Neural progenitor cell (in vitro differentiated cells): ENCODE measurements around the gene CYB561. TPM values are rescaled to one million over a fixed set of nuclear protein-coding genes. Genes with fewer than 3 reads are reported as not detected.

ENCODE experiments used
- DNase-seq: peaks from one replicate; pipeline ENCODE4 v3.0.0-alpha.2; 2016; ENCODE audit warnings: low spot score
- H2AFZ ChIP-seq: fragments of 200-600 bp; sonication (generic); replicated peaks from 2 replicates; pipeline ENCODE4 v1.6.1; 2016; ENCODE audit warnings: antibody characterized with exemption
- H3F3A ChIP-seq: fragments of 200-600 bp; sonication (generic); 2 replicates; pipeline ENCODE4 v1.6.1; 2016; ENCODE audit warnings: antibody characterized with exemption, low read depth
- H3K27ac ChIP-seq: fragments of 200-600 bp; sonication (generic); 2 replicates; pipeline ENCODE4 v1.5.1; 2016; ENCODE audit warnings: mild to moderate bottlenecking
- H3K27me3 ChIP-seq: fragments of 200-600 bp; sonication (generic); 2 replicates; pipeline ENCODE4 v1.6.1; 2016; ENCODE audit warnings: mild to moderate bottlenecking, moderate library complexity
- H3K36me3 ChIP-seq: fragments of 200-600 bp; sonication (generic); 2 replicates; pipeline ENCODE4 v1.5.1; 2016
- H3K4me1 ChIP-seq: fragments of 200-600 bp; sonication (generic); 2 replicates; pipeline ENCODE4 v1.6.1; 2016; ENCODE audit warnings: mixed run types
- H3K4me2 ChIP-seq: fragments of 200-600 bp; sonication (generic); 2 replicates; pipeline ENCODE4 v1.6.1; 2016
- H3K4me3 ChIP-seq: fragments of 200-600 bp; sonication (generic); 2 replicates; pipeline ENCODE4 v1.5.1; 2016
- H3K79me2 ChIP-seq: fragments of 200-600 bp; sonication (generic); 2 replicates; pipeline ENCODE4 v1.6.1; 2016; ENCODE audit warnings: low read depth
- H3K9ac ChIP-seq: fragments of 200-600 bp; sonication (generic); 2 replicates; pipeline ENCODE4 v1.6.1; 2016
- H3K9me3 ChIP-seq: fragments of 200-600 bp; sonication (generic); 2 replicates; pipeline ENCODE4 v1.5.1; 2016; ENCODE audit warnings: low read depth
- H4K20me1 ChIP-seq: fragments of 200-600 bp; sonication (generic); 2 replicates; pipeline ENCODE4 v1.6.1; 2016; ENCODE audit warnings: low read depth
- H3K27ac Mint-ChIP-seq: 3 replicates; pipeline ENCODE4 v1.8.0; 2021; ENCODE audit warnings: mixed read lengths
- H3K27me3 Mint-ChIP-seq: 2 replicates; pipeline ENCODE4 v1.8.0; 2022; ENCODE audit warnings: low read depth, mild to moderate bottlenecking, inconsistent platforms, moderate library complexity, mixed read lengths; ENCODE audit not compliant: insufficient read depth
- H3K36me3 Mint-ChIP-seq: 3 replicates; pipeline ENCODE4 v1.8.0; 2021; ENCODE audit warnings: mixed read lengths
- H3K4me1 Mint-ChIP-seq: 3 replicates; pipeline ENCODE4 v1.8.0; 2021; ENCODE audit warnings: mixed read lengths
- H3K4me3 Mint-ChIP-seq: 3 replicates; pipeline ENCODE4 v1.8.0; 2021; ENCODE audit warnings: mild to moderate bottlenecking, moderate library complexity, mixed read lengths
- H3K9me3 Mint-ChIP-seq: 3 replicates; pipeline ENCODE4 v1.8.0; 2020; ENCODE audit warnings: mixed read lengths
- EZH2 ChIP-seq: fragments of 200-600 bp; sonication (generic); IDR thresholded peaks from 2 replicates; pipeline ENCODE4 v1.6.1; 2017; ENCODE audit warnings: antibody characterized with exemption, mild to moderate bottlenecking, moderate library complexity
- EZH2phosphoT487 ChIP-seq: fragments of 200-600 bp; sonication (generic); IDR thresholded peaks from 2 replicates; pipeline ENCODE4 v1.6.1; 2017; ENCODE audit warnings: antibody characterized with exemption
- small RNA-seq: library from RNA; depleted of rRNA; stranded (forward); fragments of <200 nt; gene quantifications from one replicate; pipeline ENCODE3, GENCODE V24; 2015
- total RNA-seq: library from RNA; depleted of rRNA; stranded (reverse); fragments of >200 nt; gene quantifications from 2 replicates; pipeline ENCODE4 v1.2.3, GENCODE V29; 2015; ENCODE audit warnings: low replicate concordance
- TF ChIP-seq, protein P1 (sequence below): fragments of 200-600 bp; sonication (generic); IDR thresholded peaks from 2 replicates; pipeline ENCODE4 v1.5.1; 2017; ENCODE audit warnings: antibody characterized with exemption, mild to moderate bottlenecking

Gene CYB561
- total RNA-seq, 1 donor from 2014 or later, result 4.2 TPM

DNA sequence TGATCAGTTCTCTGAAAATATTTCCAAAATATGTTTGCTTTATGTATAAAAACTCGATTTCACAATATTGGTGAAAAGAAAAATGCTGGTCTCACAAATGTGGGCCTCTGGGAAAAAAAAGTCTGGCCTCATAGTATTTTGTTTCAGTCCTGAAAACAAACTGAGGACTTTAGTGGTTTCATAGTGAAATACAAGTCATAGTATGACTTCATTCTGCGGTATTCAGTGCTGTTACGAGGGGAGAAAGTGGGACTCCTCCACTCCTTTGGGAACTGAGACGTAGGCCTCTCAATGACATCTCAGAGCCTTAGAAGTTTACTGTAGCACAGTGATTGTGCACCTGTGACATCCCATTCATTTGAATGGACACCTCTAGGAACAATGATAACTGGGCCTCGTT is 56.0 kb downstream of the CYB561 start:
- Histone ChIP-seq H3K4me2 (no peak overlapping the region), H3F3A (no peaks in the 10 kb centered on the region), H3K4me3 (no peak overlapping the region), H2AFZ (no peak overlapping the region), H3K79me2 (no peaks in the 10 kb centered on the region), H3K27me3 (no peaks in the 10 kb centered on the region), H3K4me1 (no peaks in the 10 kb centered on the region), H3K9me3 (no peaks in the 10 kb centered on the region), H3K9ac (no peak overlapping the region), H4K20me1 (no peaks in the 10 kb centered on the region), H3K36me3 (no peaks in the 10 kb centered on the region), H3K27ac (no peak overlapping the region)
- H3K9me3 Mint-ChIP-seq, result no peaks in the 10 kb centered on the region
- DNase-seq, result no peak
- H3K36me3 Mint-ChIP-seq, result peaks cover 23% of the 10 kb centered on the region
- H3K27me3 Mint-ChIP-seq, result no peaks in the 10 kb centered on the region
- H3K4me1 Mint-ChIP-seq, result no peaks in the 10 kb centered on the region
- TF ChIP-seq, protein P1, sequence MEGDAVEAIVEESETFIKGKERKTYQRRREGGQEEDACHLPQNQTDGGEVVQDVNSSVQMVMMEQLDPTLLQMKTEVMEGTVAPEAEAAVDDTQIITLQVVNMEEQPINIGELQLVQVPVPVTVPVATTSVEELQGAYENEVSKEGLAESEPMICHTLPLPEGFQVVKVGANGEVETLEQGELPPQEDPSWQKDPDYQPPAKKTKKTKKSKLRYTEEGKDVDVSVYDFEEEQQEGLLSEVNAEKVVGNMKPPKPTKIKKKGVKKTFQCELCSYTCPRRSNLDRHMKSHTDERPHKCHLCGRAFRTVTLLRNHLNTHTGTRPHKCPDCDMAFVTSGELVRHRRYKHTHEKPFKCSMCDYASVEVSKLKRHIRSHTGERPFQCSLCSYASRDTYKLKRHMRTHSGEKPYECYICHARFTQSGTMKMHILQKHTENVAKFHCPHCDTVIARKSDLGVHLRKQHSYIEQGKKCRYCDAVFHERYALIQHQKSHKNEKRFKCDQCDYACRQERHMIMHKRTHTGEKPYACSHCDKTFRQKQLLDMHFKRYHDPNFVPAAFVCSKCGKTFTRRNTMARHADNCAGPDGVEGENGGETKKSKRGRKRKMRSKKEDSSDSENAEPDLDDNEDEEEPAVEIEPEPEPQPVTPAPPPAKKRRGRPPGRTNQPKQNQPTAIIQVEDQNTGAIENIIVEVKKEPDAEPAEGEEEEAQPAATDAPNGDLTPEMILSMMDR, result no peak
- TF ChIP-seq EZH2phosphoT487 (no peak), EZH2 (no peak)
- no peak overlapping the region for H3K27ac Mint-ChIP-seq
- H3K4me3 Mint-ChIP-seq, result no peak overlapping the region

DNA sequence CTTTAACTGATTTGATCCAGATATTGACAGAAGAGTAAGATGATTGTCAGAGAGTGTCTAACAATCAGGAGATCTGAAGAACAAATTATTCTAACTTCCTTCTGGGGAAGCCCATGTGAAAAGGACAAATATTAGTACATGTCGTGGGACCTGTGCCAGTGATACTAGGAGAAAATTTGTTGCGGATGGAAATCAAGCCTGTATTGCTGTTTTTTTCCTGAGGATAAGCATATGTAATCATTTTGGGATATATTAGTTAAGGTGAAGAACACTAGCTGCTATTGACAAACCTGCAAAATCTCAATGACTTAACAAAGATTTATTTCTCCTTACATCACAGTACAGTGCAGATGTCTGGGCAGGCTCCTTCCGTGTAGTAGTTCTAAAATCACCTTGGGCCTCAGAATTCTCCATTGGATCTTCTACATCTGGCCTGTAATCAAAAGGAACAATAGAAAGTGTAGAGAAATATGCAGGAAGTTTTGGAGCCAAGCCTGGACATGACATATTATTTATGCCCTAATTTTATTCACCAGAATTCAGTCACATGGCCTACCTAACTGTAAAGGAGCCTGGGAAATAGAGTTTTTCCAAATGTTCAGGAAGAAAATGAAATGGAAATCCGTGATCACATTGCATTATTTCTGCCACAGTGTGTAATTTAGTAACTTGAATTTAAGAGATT is 58.3 kb downstream of the CYB561 start:
- H3K79me2 ChIP-seq, result no peaks in the 10 kb centered on the region
- H3K4me1 Mint-ChIP-seq, result no peaks in the 10 kb centered on the region
- H3F3A ChIP-seq, result no peaks in the 10 kb centered on the region
- no peak overlapping the region for H2AFZ ChIP-seq
- H3K4me3 ChIP-seq, result no peak overlapping the region
- H3K9me3 Mint-ChIP-seq, result no peaks in the 10 kb centered on the region
- no peaks in the 10 kb centered on the region for H3K27me3 ChIP-seq
- no peak overlapping the region for H3K27ac Mint-ChIP-seq
- H3K9me3 ChIP-seq, result no peaks in the 10 kb centered on the region
- H3K27ac ChIP-seq, result no peak overlapping the region
- no peak for DNase-seq
- H3K36me3 Mint-ChIP-seq, result peaks cover 17% of the 10 kb centered on the region
- no peaks in the 10 kb centered on the region for H3K27me3 Mint-ChIP-seq
- TF ChIP-seq EZH2phosphoT487 (no peak), EZH2 (no peak)
- TF ChIP-seq, protein P1, result no peak
- H3K9ac ChIP-seq, result no peak overlapping the region
- no peak overlapping the region for H3K4me3 Mint-ChIP-seq
- no peaks in the 10 kb centered on the region for H3K4me1 ChIP-seq
- no peaks in the 10 kb centered on the region for H3K36me3 ChIP-seq
- H4K20me1 ChIP-seq, result no peaks in the 10 kb centered on the region
- H3K4me2 ChIP-seq, result no peak overlapping the region

DNA sequence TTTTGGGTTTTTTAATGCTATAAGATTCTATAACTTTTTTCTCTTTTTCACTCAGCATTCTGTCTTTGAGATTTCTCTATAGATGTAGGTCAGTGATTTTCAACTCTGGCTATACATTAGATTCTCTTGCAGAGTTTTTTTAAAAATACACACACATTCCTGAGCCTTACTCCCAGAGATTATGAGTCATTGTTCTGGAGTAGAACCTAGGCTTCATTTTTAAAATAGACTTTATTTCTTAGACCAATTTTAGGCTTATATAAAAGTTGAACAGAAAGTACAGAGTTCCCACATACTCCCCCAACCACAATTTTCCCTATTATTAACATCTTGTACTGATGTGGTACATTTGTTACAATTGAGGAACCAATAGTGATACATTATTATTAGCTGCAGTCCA is 63.3 kb downstream of the CYB561 start:
- H3K27ac ChIP-seq, result no peak overlapping the region
- H3K4me2 ChIP-seq, result no peak overlapping the region
- Mint-ChIP-seq H3K9me3 (no peaks in the 10 kb centered on the region), H3K4me1 (no peaks in the 10 kb centered on the region), H3K4me3 (no peak overlapping the region), H3K27me3 (peaks cover under 1% of the 10 kb centered on the region), H3K36me3 (peaks cover 12% of the 10 kb centered on the region), H3K27ac (no peak overlapping the region)
- TF ChIP-seq, protein P1, result no peak
- TF ChIP-seq EZH2 (no peak), EZH2phosphoT487 (no peak)
- DNase-seq, result no peak
- H3K27me3 ChIP-seq, result no peaks in the 10 kb centered on the region
- H3K9me3 ChIP-seq, result no peaks in the 10 kb centered on the region
- H3K79me2 ChIP-seq, result no peaks in the 10 kb centered on the region
- H3K4me3 ChIP-seq, result no peak overlapping the region
- H3K9ac ChIP-seq, result no peak overlapping the region
- no peaks in the 10 kb centered on the region for H3K36me3 ChIP-seq
- no peaks in the 10 kb centered on the region for H4K20me1 ChIP-seq
- H3K4me1 ChIP-seq, result no peaks in the 10 kb centered on the region
- no peaks in the 10 kb centered on the region for H3F3A ChIP-seq
- no peak overlapping the region for H2AFZ ChIP-seq

Small RNA genes within 50 kb of the gene (small RNA-seq; reads per million reads assigned to genes)
- not detected for gene AC005828.6

Other genes starting within 250 kb of the CYB561 start
- gene ACE, start 30.8 kb upstream of the CYB561 start, total RNA-seq, result 0.22 TPM in 1 of 2 replicates, not detected in the other
- gene KCNH6, start 77.1 kb upstream of the CYB561 start, total RNA-seq, result 0.03 TPM in 1 of 2 replicates, not detected in the other
- gene DCAF7, start 104.2 kb upstream of the CYB561 start, total RNA-seq, result 56.5 and 70.6 TPM in 2 replicates
- gene TACO1, start 154.6 kb upstream of the CYB561 start, total RNA-seq, result 15.4 and 18.3 TPM in 2 replicates
- 21.6 and 28.8 TPM in 2 replicates for gene MAP3K3, start 176.1 kb upstream of the CYB561 start, total RNA-seq